Ramos (cell line): ENCODE results near the gene SDCBP2.

ENCODE experiments used
- in situ Hi-C: fragments of 300-500 bp; cut with MboI; formaldehyde crosslinking; loops from one replicate; pipeline ENCODE4 v1.14.3; 2022; ENCODE audit warnings: low sequenced_read_pairs; ENCODE audit not compliant: unreplicated experiment

The SDCBP2 gene, protein sequence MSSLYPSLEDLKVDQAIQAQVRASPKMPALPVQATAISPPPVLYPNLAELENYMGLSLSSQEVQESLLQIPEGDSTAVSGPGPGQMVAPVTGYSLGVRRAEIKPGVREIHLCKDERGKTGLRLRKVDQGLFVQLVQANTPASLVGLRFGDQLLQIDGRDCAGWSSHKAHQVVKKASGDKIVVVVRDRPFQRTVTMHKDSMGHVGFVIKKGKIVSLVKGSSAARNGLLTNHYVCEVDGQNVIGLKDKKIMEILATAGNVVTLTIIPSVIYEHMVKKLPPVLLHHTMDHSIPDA

DNA sequence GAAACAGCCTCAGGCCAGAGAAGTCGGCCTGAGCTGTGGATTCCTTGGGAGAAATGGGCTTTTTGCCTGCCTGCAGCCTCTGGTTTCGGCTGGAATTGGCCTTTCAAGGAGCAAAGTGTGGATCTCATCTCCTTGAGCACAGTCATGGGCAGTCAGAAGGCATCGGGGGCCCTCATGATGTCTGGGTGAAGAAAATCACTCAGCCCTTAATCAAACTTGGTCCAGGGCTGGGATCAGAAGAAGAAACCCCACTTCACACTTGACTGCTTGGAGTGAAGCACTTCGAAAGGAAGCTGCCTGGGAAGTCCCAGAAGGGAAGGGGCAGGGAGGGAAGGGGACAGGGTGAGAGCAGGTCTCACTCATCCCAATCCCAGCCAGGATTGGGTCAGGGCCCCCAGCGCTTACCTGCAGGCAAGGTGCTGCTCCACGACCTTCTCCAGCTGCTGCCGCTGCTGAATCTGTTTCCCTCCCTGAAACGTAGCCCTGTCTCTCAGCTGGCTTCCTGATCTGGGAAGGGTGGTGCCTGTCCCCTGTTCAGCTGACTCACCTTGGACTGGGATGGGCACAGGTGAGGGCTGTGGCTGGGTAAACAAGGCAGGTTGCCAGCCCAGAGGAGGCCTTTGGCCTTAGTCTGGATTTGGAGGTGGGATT is at the start of gene SDCBP2:
Gene SDCBP2, minus strand, starts transcription at position 460 of the 651 bp plus-strand sequence. CDS start 8,723 bp downstream, outside the sequence.
- in situ Hi-C loops: no loop called here

DNA sequence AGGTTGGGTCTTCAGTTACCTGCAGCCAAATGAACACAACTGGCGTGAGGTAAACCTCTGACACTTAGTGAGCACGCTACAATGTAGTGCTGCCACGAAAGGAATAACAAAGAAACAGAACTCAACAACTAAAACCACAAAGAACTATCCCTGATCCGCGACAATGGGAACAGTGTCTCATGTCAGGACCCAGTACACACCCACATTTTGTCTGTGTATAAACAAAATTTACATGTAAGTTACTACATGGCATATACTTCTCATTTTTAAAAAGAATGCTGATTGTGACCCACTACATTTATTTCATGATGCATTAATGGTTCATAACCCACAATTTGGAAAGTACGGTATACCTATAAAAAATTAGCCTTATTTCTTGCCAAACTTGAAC is 49.8 kb upstream of the SDCBP2 start:
- in situ Hi-C loops: no loop called here

DNA sequence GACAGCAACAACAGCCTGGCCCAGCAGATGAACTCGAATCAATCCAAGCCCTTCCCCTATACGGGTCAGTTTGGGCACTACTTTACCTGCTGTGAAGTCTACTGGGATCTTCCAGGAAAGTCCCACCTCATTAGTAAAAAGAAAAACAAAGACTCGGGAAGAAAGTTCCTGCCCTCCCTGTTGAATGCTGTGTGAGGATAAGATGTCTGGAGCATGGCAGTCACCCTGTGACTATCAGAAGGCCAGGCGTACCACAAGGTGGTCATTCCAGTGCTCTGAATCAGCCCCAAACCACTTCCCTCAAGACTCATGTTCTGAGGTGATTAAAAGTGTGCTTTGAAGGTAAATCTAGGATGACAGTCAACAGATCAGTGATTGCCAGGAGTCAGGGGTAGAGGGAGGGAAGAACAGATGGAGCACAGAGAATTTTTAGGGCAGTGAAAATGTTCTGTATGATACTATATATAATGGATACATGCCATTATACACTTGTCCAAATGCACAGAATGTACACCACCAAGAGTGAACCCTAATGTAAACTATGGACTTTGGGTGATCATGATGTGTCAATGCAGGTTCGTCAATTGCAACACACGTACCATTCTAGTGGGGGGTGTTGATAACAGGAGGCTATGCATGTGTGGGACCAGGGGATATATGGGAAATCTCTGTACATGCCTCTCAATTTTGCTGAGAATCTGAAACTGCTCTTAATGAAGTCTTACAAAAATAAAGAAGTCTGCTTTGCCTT is 49.2 kb upstream of the SDCBP2 start:
- in situ Hi-C loops: no loop called here

DNA sequence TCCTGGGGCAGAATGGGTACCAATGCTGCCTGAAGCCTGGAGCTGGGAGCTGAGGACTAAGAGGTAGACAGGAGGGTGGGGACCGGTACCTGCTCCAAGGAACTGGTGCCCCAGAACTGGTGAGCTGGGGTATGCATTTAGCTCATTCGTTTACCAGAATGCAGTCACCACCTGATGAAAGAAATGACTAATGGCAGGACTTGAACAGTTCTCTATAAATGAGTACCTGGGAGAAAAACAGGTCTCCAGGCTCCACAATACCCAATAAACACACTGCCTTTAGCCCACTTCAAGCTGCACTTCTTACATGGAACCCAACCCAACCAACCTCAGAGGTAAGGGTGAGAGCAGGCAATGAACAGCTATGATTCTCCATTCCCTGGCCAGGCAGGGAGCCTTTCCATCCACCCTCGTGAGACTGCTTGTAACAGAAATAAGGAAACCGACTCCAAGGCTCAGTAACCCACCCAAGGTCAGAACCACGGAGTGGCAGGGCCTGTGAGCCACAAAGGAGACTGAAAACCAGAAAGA is 48.5 kb upstream of the SDCBP2 start:
- in situ Hi-C loops: no loop called here

DNA sequence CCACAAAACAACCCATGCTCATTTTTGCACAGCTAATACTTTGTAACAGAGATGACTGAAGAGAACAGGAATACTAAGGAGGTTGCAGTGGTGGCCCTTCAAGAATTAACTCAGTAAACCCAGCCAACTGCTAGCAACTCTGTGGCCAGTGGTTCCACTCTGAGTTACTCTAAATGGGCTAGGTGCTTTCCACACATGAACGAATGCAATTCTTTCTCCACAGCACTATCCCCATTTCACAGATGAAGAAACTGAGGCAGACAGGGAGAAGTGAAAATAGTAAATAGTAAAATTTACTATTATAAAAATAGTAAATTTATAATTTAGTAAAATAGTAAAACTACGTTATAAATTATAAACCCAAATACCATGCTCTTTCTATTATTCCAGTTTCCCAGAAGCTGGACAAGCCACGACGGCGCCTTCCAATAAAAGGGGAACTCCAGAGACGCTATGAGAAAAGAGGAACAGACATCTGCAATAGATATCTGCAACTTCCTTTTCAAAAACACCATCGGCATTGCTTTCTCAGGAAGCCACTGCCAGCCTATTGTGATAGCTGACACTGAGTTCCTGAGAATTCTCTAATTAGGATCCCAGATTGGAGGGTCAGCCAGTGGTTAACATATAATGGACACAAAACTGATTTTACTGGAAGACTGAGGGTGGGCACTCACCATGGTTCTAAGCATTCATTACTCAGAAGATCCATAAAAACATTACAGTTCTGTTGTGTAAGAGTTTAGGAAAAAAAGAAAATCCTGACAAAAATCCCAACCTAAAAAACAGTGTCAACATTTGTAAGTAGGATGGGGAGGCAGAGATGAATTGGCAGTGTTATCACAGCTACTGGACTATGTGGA is 47.7 kb upstream of the SDCBP2 start:
- in situ Hi-C loops: no loop called here

DNA sequence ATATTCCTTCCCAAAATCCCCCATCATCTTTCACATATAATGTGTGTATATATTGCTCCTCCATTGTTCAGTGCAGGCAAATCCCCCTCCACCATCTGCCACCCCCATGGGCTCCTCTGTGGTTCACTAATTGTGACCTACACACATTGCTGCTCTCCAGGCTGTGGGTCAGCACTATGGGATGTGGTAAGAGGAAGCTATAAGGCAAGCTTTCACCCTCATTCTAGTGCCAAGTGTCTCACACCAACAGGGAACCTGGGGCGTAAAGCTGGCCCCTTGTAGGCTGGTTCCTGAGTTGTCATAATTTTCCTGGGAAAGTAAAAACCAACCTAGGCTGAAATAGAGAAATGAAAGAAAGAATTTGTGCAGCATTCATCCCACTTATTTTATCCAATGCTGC is 47.1 kb upstream of the SDCBP2 start:
- in situ Hi-C loops: no loop called here

DNA sequence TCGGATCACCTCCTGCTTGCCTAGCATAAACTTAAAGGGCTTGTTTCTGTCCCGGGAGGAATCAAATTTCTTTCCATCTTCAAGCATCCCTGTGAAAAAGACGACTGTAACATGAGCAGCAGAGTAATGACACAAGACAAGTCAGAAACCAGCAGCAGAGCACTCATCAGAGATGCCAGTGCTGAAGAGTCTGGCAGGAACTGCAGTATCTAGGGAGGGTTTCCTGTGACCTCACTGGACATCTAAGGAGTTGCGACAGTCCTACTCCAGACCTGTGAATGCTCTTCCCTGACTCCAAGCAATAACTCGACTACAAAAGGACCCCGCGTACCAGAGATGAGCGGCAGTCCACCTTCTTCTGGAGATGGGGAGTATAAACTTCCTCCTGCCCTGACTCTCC is 46.6 kb upstream of the SDCBP2 start:
- in situ Hi-C loops: no loop called here

DNA sequence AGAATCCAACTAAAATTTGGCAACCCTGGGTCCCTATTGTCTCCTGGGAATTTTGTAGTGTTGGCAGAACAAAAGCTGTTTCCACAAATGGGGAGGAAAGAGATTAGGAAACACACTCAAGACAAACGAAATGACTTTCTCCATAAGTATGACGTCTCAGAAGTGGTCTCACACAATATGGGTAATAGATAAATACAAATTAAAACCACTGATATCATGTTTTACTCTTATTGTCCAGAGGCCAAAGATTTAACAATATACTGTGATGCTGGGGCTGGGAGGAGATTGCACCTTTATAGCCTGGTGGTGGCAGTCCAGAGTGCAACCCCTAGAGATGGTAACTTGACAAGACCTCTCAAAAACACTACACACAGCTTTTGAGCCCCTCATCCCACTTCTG is 45.3 kb upstream of the SDCBP2 start:
- in situ Hi-C loops: no loop called here

DNA sequence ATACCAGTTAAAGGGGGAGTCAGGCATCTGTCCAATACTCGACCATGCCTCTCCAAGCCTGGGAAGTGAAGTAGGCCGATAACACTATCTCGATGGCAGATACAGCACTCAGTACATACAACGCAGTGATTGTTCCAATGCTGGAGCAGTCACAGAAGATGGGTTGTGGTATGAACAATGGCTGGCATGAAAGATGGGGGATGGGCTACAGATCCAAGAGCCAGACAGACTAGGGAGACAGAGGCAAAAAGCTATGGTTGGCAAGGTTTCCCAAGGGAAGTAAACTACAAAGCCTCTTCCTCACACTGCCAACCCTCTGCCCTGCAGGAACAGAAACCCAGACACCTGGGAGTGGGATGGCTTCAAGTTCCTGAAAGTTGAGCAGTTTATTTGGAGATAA is 44.7 kb upstream of the SDCBP2 start:
- in situ Hi-C loops: no loop called here

DNA sequence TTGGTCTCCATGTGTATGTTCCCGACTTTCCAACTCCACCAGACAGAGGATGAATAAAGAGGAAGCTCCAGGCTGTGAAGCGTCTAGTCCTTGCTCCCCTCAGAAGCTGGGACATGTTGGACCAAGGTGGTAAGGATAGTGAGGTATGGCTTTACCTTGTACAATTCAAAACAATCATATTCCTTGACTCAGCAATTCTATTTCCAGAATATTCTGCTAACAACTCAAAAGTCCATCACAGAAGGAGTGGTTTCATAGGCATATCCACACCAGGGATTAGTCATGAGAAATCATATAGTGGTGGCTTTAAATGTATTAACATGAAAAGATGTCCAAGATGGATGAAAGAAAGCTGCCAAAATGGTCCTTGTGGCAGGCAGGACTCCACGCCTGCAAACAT is 44.1 kb upstream of the SDCBP2 start:
- in situ Hi-C loops: no loop called here

DNA sequence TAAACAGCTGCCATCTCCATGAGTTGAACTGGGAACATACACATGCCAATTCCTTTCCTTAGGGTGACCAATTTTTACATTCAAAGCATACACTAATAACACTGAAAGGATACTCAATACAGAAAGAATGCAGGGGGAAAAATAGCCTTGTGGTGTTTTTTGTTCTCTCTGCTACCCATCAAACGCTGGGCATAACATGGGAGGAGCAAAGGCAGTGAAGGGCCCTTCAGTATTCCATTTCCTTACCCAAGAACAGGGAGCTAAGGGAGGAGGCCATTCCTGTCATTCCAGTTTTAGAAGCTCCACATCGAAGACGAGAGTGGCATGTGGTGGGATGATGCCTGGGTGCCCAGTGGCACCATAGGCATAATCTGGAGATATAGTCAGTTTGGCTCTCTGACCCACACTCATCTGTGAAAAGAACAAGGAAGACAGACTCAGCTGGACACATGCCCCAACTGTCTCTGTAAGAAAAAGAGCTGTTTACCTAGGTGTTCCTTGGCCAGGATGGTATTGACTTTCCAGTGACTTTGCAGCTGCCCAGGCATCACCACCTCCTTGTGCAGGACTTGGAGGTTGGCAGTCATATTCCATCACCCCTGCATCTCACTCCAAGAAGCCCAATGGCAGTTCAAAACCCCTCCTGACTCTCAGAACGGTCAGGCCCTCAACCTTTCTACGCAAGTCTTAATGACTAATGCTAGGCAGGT is 43.0 kb upstream of the SDCBP2 start:
- in situ Hi-C loops: no loop called here

DNA sequence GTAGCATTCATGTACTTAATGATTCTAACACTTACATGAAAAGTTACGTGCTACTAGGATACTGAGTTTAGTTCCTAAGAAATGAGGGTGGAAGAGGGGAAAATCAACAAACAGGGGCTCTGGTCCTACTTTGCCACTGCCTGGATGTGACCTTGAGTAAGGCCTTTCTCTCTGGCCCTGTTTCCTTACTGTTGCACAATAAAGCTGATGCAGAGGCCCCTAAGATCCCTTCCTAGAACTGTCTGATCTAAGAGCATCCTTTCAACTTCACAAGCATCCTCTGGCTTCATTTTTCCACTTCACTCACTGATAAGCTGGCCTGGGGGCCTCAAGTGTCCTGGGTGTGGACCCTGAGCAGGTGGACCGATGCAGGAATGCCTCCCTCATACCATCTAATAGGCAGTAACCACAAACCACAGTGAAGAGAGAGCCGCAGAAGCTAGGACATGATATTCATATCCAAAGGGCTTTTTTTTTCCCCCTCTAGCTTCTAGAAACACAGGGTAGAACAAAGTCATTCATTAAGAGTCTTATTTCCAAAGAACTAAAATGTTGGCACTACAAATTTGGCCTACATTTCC is 42.4 kb upstream of the SDCBP2 start:
- in situ Hi-C loops: no loop called here

DNA sequence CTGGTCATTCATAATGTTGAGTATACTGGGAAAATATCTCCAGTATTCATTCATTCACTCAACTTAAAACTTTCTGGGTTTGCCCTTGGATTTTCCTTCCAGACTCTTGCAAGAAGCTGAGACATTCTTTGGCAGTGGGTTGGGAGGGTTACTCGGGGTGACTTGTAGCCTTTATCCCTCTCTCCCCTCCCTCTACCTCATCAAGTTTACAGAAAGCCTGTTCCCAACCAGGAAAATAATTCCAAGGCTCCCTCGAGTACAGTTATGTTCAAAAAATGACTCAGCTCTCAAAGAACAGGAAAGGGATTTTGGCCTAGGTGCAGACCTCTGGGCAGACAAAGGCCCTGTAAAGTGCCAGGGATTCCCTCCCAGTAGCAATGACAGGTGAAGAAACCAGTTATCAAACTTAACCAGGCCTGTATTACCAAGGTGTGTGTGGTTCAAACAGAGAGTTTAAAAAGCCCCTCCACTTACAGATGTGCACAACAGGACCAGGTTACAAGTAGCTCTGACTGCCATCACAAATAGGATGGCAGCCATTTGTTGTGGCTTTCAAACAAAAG is 41.7 kb upstream of the SDCBP2 start:
- in situ Hi-C loops: no loop called here

DNA sequence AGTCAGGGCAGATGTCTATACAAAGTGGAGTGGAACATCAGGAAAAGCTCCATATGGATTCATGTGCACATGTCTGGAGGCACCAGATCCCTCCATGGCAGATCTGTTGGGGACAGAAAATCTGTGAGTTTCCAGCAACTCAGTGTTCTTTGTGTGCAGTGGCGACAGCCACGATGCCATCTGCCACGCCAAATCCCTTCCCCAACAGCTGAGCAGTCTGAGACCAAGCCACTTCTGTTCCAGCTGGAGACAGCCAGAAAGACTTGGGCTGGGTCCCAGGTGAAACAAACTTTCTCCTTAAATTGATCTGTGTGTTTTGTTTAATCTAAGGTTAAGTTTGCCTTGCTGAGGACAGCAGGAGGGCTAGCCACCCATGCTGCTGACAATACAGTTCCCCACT is 41.0 kb upstream of the SDCBP2 start:
- in situ Hi-C loops: no loop called here

DNA sequence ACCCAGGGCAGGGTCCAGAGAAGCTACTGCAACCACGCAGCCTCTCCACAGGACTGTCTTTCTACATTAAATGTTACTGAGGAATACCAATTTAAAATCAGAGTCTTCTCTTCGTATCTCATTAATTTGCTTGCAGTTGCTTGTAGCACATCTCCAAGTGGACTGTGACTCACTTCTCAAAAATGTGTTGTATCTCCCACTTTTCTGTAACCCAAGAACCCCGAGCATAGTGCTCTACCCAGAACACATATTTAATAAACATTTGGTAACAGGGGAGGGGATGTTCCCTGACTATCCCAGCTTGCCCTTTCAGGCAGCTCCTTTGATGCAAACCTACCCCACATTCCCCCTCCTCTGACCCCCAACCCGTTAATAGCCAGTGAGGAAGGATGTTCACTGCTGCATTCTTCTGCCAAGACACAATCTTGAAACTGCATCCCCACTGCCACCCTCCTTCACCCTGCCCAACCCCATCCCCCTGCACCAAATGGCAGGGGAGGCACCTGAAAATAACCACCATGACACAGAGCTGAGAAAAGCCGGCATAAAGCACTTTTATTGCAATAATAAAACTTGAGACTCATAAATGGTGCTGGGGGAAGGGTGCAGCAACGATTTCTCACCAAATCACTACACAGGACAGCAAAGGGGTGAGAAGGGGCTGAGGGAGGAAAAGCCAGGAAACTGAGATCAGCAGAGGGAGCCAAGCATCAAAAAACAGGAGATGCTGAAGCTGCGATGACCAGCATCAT is 39.7 kb upstream of the SDCBP2 start:
- in situ Hi-C loops: no loop called here

DNA sequence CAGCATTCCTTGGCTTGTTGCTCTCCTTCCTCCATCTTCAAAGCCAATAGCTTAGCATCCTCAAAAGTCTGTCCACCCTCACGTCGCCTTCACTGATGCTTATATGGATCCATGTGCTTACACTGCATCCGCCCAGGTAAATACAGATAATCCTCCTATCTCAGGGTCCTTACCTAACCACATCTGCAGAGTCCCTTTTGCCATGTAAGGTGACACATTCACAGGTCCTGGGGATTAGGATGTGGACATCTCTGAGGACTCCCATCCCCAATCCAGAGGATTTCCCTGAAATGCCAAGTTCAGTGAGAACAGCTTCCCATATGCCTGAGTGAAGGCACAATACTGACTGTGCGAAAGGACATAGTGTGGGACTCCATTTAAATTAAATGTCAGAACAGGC is 38.5 kb upstream of the SDCBP2 start:
- in situ Hi-C loops: no loop called here

DNA sequence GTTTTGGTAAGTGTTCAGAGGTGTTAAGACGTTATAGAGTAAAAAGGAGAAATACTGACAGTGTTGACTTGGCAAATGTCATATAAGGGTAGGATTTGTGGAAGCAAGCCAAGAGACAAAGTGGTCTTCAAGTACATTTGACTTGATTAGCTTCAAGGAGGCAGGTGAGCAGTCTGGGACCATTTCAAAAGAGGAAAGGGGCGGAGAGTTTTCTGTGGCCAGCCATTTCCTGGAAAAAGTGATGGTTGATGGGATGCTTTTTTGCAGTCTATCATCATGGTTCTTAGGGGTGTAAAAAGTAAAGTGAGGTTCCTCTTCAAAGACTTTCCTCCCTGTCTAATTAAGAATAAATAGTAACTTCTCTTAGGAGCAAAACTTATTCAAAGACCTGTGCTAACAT is 35.2 kb upstream of the SDCBP2 start:
- in situ Hi-C loops: no loop called here

DNA sequence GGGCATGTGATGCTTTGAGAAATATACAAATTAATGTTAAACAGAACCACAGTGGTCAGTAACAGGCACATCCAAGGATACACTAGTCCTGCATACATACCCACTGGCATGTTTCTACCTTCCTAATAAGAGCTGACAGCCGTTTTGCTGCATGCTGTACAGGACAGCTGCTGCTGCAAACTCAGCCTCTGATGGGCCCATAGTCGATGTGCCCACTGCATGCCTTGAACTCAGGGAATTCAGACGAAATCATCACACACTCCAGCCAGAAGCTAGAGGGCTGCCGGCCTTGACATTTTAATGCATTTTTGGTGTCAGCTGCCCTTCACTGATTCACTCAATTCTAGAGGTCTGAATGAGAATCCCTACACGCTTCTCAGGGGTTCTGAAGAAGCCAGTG is 34.6 kb upstream of the SDCBP2 start:
- in situ Hi-C loops: no loop called here
